IMR-90 (cell line): ENCODE results near the gene SERPINF2. TPM values are rescaled to one million over a fixed set of nuclear protein-coding genes. Genes with fewer than 3 reads are reported as not detected.

Source experiments
- ATAC-seq: fragments of 200-7000 bp; cut with Tn5 transposase; 2 replicates; pipeline ENCODE4 v1.9.1; 2020; ENCODE audit warnings: low read depth, mild to moderate bottlenecking, moderate library complexity
- BruUV-seq: library from RNA; stranded (reverse); fragments of 400-500 nt; replicated peaks from 2 replicates; lab custom pipeline; 2021; lab: Mats Ljungman, UMichigan
- CTCF ChIA-PET: fragments of 300-600 bp; formaldehyde crosslinking; extraction: SDS; loops from one replicate; lab custom pipeline; 2021; ENCODE audit warnings: antibody characterized with exemption; lab: Yijun Ruan, JAX
- POLR2A ChIA-PET: fragments of 300-600 bp; sonication (Branson Sonifier 250); formaldehyde crosslinking; loops from one replicate; lab custom pipeline; 2022; ENCODE audit warnings: antibody characterized with exemption; ENCODE audit not compliant: unreplicated experiment; lab: Charles Lee
- DNase-seq: peaks from one replicate; pipeline ENCODE4 v3.0.0; 2013
- H2AFZ ChIP-seq: replicated peaks from 2 replicates; pipeline ENCODE3; 2013; ENCODE audit warnings: low read length, mild to moderate bottlenecking; ENCODE audit not compliant: poor library complexity
- H2AK5ac ChIP-seq: 2 replicates; pipeline ENCODE4 v1.6.1; 2013; ENCODE audit warnings: low read depth, low read length, inconsistent platforms
- H2AK9ac ChIP-seq: replicated peaks from 2 replicates; pipeline ENCODE3; 2013; ENCODE audit warnings: mild to moderate bottlenecking, low read depth, low read length, moderate library complexity; ENCODE audit not compliant: poor library complexity
- H2BK120ac ChIP-seq: 2 replicates; pipeline ENCODE4 v1.6.1; 2013; ENCODE audit warnings: low read depth, low read length, inconsistent platforms
- H2BK15ac ChIP-seq: 3 replicates; pipeline ENCODE4 v1.6.1; 2013; ENCODE audit warnings: low read depth, low read length, inconsistent platforms
- H2BK20ac ChIP-seq: 2 replicates; pipeline ENCODE4 v1.6.1; 2013; ENCODE audit warnings: low read depth, mild to moderate bottlenecking, inconsistent platforms, low read length, moderate library complexity
- H2BK5ac ChIP-seq: 2 replicates; pipeline ENCODE4 v1.6.1; 2013; ENCODE audit warnings: mild to moderate bottlenecking, low read depth, low read length, inconsistent platforms; ENCODE audit not compliant: poor library complexity, severe bottlenecking
- H3K14ac ChIP-seq: replicated peaks from 2 replicates; pipeline ENCODE4 v1.6.1; 2013; ENCODE audit warnings: low read depth, low read length, inconsistent platforms
- H3K18ac ChIP-seq: 2 replicates; pipeline ENCODE4 v1.6.1; 2013; ENCODE audit warnings: low read depth, low read length, control low read depth
- H3K23ac ChIP-seq: 2 replicates; pipeline ENCODE4 v1.6.1; 2013; ENCODE audit warnings: low read depth, low read length, inconsistent platforms
- H3K27ac ChIP-seq: 2 replicates; pipeline ENCODE4 v1.5.1; 2013; ENCODE audit warnings: mild to moderate bottlenecking, control low read depth, low read length; ENCODE audit not compliant: insufficient read depth
- H3K27me3 ChIP-seq: 2 replicates; pipeline ENCODE4 v1.6.1; 2013; ENCODE audit warnings: low read length; ENCODE audit not compliant: control insufficient read depth, insufficient read depth
- H3K36me3 ChIP-seq: 2 replicates; pipeline ENCODE4 v1.6.1; 2013; ENCODE audit warnings: low read length, mixed read lengths; ENCODE audit not compliant: control insufficient read depth, insufficient read depth
- H3K4ac ChIP-seq: 2 replicates; pipeline ENCODE4 v1.6.1; 2013; ENCODE audit warnings: low read depth, low read length, inconsistent platforms
- H3K4me1 ChIP-seq: 2 replicates; pipeline ENCODE4 v1.6.1; 2013; ENCODE audit warnings: low read length, mixed read lengths; ENCODE audit not compliant: control insufficient read depth, insufficient read depth
- H3K4me2 ChIP-seq: 2 replicates; pipeline ENCODE4 v1.6.1; 2013; ENCODE audit warnings: low read depth, mild to moderate bottlenecking, control low read depth, low read length, moderate library complexity
- H3K4me3 ChIP-seq: 2 replicates; pipeline ENCODE4 v1.5.1; 2013; ENCODE audit warnings: low read depth, mild to moderate bottlenecking, control low read depth, low read length, moderate library complexity; ENCODE audit not compliant: insufficient read depth
- H3K56ac ChIP-seq: 2 replicates; pipeline ENCODE4 v1.6.1; 2013; ENCODE audit warnings: low read length, inconsistent platforms; ENCODE audit not compliant: insufficient read depth; ENCODE audit errors: extremely low read depth
- H3K79me1 ChIP-seq, 2 experiments: 2 replicates each; pipeline ENCODE4 v1.6.1; 2013; ENCODE audit warnings: low read length in 2 of 2, inconsistent platforms in 1 of 2, low read depth in 1 of 2
- H3K9ac ChIP-seq: 2 replicates; pipeline ENCODE4 v1.6.1; 2013; ENCODE audit warnings: low read depth, low read length, control low read depth
- H3K9me1 ChIP-seq: 2 replicates; pipeline ENCODE4 v1.6.1; 2013; ENCODE audit warnings: low read length, inconsistent platforms; ENCODE audit not compliant: insufficient read depth
- H3K9me3 ChIP-seq: 2 replicates; pipeline ENCODE4 v1.6.1; 2013; ENCODE audit warnings: low read length; ENCODE audit not compliant: control insufficient read depth, insufficient read depth
- H4K20me1 ChIP-seq: 2 replicates; pipeline ENCODE4 v1.6.1; 2013; ENCODE audit warnings: low read length, inconsistent platforms; ENCODE audit not compliant: insufficient read depth
- H4K5ac ChIP-seq: 2 replicates; pipeline ENCODE4 v1.6.1; 2013; ENCODE audit warnings: mild to moderate bottlenecking, low read depth, low read length, control low read depth
- H4K8ac ChIP-seq, 2 experiments: 2 replicates each; pipeline ENCODE4 v1.6.1; 2013; ENCODE audit warnings: low read depth in 2 of 2, low read length in 2 of 2, control low read depth in 1 of 2, inconsistent platforms in 1 of 2
- H4K91ac ChIP-seq: 2 replicates; pipeline ENCODE4 v1.6.1; 2013; ENCODE audit warnings: low read depth, low read length, inconsistent platforms; ENCODE audit not compliant: insufficient read depth
- CHD1 ChIP-seq: IDR thresholded peaks from 2 replicates; pipeline ENCODE4 v1.6.1; 2012; ENCODE audit warnings: low read depth, low read length, improper control_type of control experiment
- FOS ChIP-seq: fragments of 150-350 bp; IDR thresholded peaks from 2 replicates; pipeline ENCODE4 v1.6.1; 2016; ENCODE audit warnings: low read depth, low read length
- MAZ ChIP-seq: IDR thresholded peaks from 2 replicates; pipeline ENCODE4 v1.6.1; 2012; ENCODE audit warnings: low read depth, mild to moderate bottlenecking, low read length, improper control_type of control experiment, moderate library complexity, borderline replicate concordance
- POLR2A ChIP-seq: IDR thresholded peaks from 2 replicates; pipeline ENCODE4 v1.6.1; 2012; ENCODE audit warnings: mild to moderate bottlenecking, low read depth, low read length
- RAD21 ChIP-seq: IDR thresholded peaks from 2 replicates; pipeline ENCODE4 v1.6.1; 2012; ENCODE audit warnings: low read length, improper control_type of control experiment
- RFX5 ChIP-seq: IDR thresholded peaks from 2 replicates; pipeline ENCODE4 v1.8.0; 2012; ENCODE audit warnings: low read depth, mild to moderate bottlenecking, low read length, moderate library complexity
- WGBS, 2 experiments: methylation state at CpG; one replicate each; pipeline versions ENCODE4 v1.1.5 to v1.1.7; 2013; ENCODE audit warnings: missing lambda C conversion rate in 2 of 2; ENCODE audit not compliant: insufficient read length in 1 of 2; ENCODE audit errors: extremely low coverage in 2 of 2; 5-methylcytosine and 5-hydroxymethylcytosine counted together
- dilution Hi-C: fragments of 300-500 bp; cut with HindIII; formaldehyde crosslinking; loops from one replicate; pipeline ENCODE4 v1.14.3; 2018; ENCODE audit warnings: low sequenced_read_pairs; ENCODE audit not compliant: unreplicated experiment
- in situ Hi-C: fragments of 300-500 bp; cut with MboI; formaldehyde crosslinking; loops from 3 replicates; pipeline ENCODE4 v1.14.3; 2019; ENCODE audit warnings: low sequenced_read_pairs, inconsistent platforms, mixed read lengths
- intact Hi-C: fragments of 100-400 bp; cut with micrococcal nuclease; formaldehyde crosslinking; loops from 2 replicates; pipeline ENCODE4 v1.10.0; 2022
- polyA plus RNA-seq, 3 experiments: library from polyadenylated mRNA; depleted of rRNA; stranded (reverse); fragments of >200 nt; gene quantifications; 2 replicates each; pipeline ENCODE4 v1.2.3, GENCODE V29; 2012; ENCODE audit warnings: low replicate concordance in 1 of 3
- total RNA-seq: library from RNA; depleted of rRNA; stranded (reverse); fragments of >200 nt; gene quantifications from 2 replicates; pipeline ENCODE4 v1.2.3, GENCODE V29; 2012

Gene SERPINF2
- total and polyA plus RNA-seq, 2 of the 4 experiments (the other 2 are of a cell fraction) = not detected

DNA sequence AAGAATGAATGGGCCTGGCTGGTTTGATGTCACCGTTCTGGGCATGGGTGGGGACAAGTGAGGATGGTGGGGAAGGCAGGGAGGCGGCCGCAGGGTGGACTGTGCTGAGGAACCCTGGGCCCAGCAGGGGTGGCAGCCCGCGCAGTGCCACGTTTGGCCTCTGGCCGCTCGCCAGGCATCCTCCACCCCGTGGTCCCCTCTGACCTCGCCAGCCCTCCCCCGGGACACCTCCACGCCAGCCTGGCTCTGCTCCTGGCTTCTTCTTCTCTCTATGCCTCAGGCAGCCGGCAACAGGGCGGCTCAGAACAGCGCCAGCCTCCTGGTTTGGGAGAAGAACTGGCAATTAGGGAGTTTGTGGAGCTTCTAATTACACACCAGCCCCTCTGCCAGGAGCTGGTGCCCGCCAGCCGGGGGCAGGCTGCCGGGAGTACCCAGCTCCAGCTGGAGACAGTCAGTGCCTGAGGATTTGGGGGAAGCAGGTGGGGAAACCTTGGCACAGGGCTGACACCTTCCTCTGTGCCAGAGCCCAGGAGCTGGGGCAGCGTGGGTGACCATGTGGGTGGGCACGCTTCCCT lies 12.7 kb downstream of the SERPINF2 start:
- TF ChIP-seq RAD21 (no peak), POLR2A (no peak), CHD1 (no peak), RFX5 (no peak), MAZ (no peak), FOS (no peak)
- Histone ChIP-seq H3K4me1 (no peaks in the 10 kb centered on the region), H4K8ac (no peak overlapping the region), H4K20me1 (no peaks in the 10 kb centered on the region), H3K9me1 (no peaks in the 10 kb centered on the region), H3K14ac (no peak overlapping the region), H4K5ac (no peak overlapping the region), H2BK20ac (no peak overlapping the region), H3K4ac (no peak overlapping the region), H2BK120ac (no peak overlapping the region), H3K56ac (no peak overlapping the region), H4K91ac (no peak overlapping the region), H3K27me3 (peaks cover 2% of the 10 kb centered on the region; the same call in 1 of the 2 replicates), H3K9ac (no peak overlapping the region), H3K4me3 (no peak overlapping the region), H3K27ac (no peak overlapping the region), H2AFZ (peak overlapping the region; percentile 18), H3K23ac (no peak overlapping the region), H2BK5ac (no peak overlapping the region), H2BK15ac (no peak overlapping the region), H3K36me3 (no peaks in the 10 kb centered on the region), H3K79me1 (no peaks in the 10 kb centered on the region), H3K18ac (no peak overlapping the region), H2AK5ac (no peak overlapping the region), H2AK9ac (no peak overlapping the region), H3K9me3 (no peaks in the 10 kb centered on the region), H3K4me2 (no peak overlapping the region)
- no TSS peak for BruUV-seq
- intact Hi-C loops (no loop called here), dilution Hi-C loops (no loop called here), in situ Hi-C loops (no loop called here)
- no peak for DNase-seq
- ChIA-PET POLR2A (interaction anchor here (0.6 kb wide), 1 partner anchor 47 kb away, joined by 3 read pairs; no protein-coding TSS in a partner anchor), CTCF (interaction anchor here (0.6 kb wide), 1 partner anchor 469 kb away, joined by 5 read pairs; no protein-coding TSS in a partner anchor)
- no peak for ATAC-seq
- WGBS, 2 experiments = 86% methylated on average over 8 of the region's 20 CpGs; no CpG with 5 or more reads in 1 of the 2 experiments
